SK-N-SH (cell line): Measurements from ENCODE around the gene PARD3B. TPM values are rescaled to one million over a fixed set of nuclear protein-coding genes. Genes with fewer than 3 reads are reported as not detected.
A peak's percentile ranks its signal among the peaks of the same experiment; 100 is the strongest.

Source experiments
- CTCF ChIA-PET: fragments of 300-600, 350-600 bp; formaldehyde crosslinking; extraction: SDS; loops from one replicate; lab custom pipeline; 2021; lab: Yijun Ruan, JAX
- POLR2A ChIA-PET: fragments of 350-600 bp; sonication (Branson Sonifier 250); formaldehyde crosslinking; extraction: SDS; loops from one replicate; lab custom pipeline; 2020; ENCODE audit warnings: antibody characterized with exemption, inconsistent platforms; lab: Yijun Ruan, JAX
- DNase-seq: peaks from one replicate; pipeline ENCODE4 v3.0.0; 2012
- H2AFZ ChIP-seq: fragments of 200-600 bp; sonication (generic); 2 replicates; pipeline ENCODE4 v1.8.1; 2016; ENCODE audit warnings: antibody characterized with exemption, mild to moderate bottlenecking, low read depth
- H3F3A ChIP-seq: fragments of 200-600 bp; sonication (generic); replicated peaks from 2 replicates; pipeline ENCODE3; 2016; ENCODE audit warnings: antibody characterized with exemption, mild to moderate bottlenecking; ENCODE audit not compliant: insufficient read depth
- H3K27ac ChIP-seq, 2 experiments: fragments of 200-500 bp in 1 of 2; fragments of 200-600 bp in 1 of 2; sonication (Bioruptor generic) in 1 of 2; sonication (generic), shearing (Covaris generic) in 1 of 2; 2 replicates each; pipeline versions ENCODE4 v1.5.1 to v1.6.1; 2014 to 2016; ENCODE audit warnings: low read depth in 2 of 2, inconsistent platforms in 1 of 2, low read length in 1 of 2, mild to moderate bottlenecking in 1 of 2, mixed read lengths in 1 of 2
- H3K27me3 ChIP-seq: fragments of 200-600 bp; sonication (generic), shearing (Covaris generic); 2 replicates; pipeline ENCODE4 v1.6.1; 2016; ENCODE audit warnings: mixed run types; ENCODE audit not compliant: insufficient read depth
- H3K36me3 ChIP-seq, 2 experiments: fragments of 200-500 bp in 1 of 2; fragments of 200-600 bp in 1 of 2; sonication (Bioruptor generic) in 1 of 2; sonication (generic) in 1 of 2; replicated peaks in 1 of 2; 2 replicates each; pipeline versions ENCODE3 to v1.5.1; 2014 to 2016; ENCODE audit warnings: low read length in 1 of 2, mild to moderate bottlenecking in 1 of 2; ENCODE audit not compliant: insufficient read depth in 2 of 2, control insufficient read depth in 1 of 2
- H3K4me1 ChIP-seq, 2 experiments: fragments of 200-500 bp in 1 of 2; fragments of 200-600 bp in 1 of 2; sonication (Bioruptor generic) in 1 of 2; sonication (generic), shearing (Covaris generic) in 1 of 2; 2 replicates each; pipeline versions ENCODE4 v1.5.1 to v1.6.1; 2014 to 2016; ENCODE audit warnings: low read depth in 1 of 2, low read length in 1 of 2, mixed run types in 1 of 2; ENCODE audit not compliant: insufficient read depth in 2 of 2, control insufficient read depth in 1 of 2
- H3K4me2 ChIP-seq: fragments of 200-600 bp; sonication (generic), shearing (Covaris generic); 2 replicates; pipeline ENCODE4 v1.6.1; 2017; ENCODE audit warnings: mixed run types
- H3K4me3 ChIP-seq, 2 experiments: fragments of 200-500 bp in 1 of 2; fragments of 200-600 bp in 1 of 2; sonication (Bioruptor generic) in 1 of 2; sonication (generic), shearing (Covaris generic) in 1 of 2; 2 replicates each; pipeline versions ENCODE4 v1.5.1 to v1.8.1; 2014 to 2016; ENCODE audit warnings: low read depth in 2 of 2, inconsistent platforms in 1 of 2, low read length in 1 of 2, mild to moderate bottlenecking in 1 of 2, mixed read lengths in 1 of 2, moderate library complexity in 1 of 2
- H3K79me2 ChIP-seq: fragments of 200-600 bp; sonication (generic); 2 replicates; pipeline ENCODE4 v1.8.1; 2017; ENCODE audit warnings: mild to moderate bottlenecking; ENCODE audit not compliant: insufficient read depth
- H3K9ac ChIP-seq: fragments of 200-600 bp; sonication (generic); 2 replicates; pipeline ENCODE4 v1.6.1; 2017; ENCODE audit warnings: mixed run types
- H3K9me2 ChIP-seq: fragments of 200-600 bp; sonication (generic); 2 replicates; pipeline ENCODE4 v1.6.1; 2017; ENCODE audit warnings: mixed run types
- H3K9me3 ChIP-seq: fragments of 200-600 bp; sonication (generic); 2 replicates; pipeline ENCODE4 v1.6.1; 2017; ENCODE audit warnings: mixed run types, mild to moderate bottlenecking, moderate library complexity
- H4K20me1 ChIP-seq: fragments of 200-600 bp; sonication (generic); 2 replicates; pipeline ENCODE4 v1.6.1; 2017; ENCODE audit warnings: mild to moderate bottlenecking, mixed run types; ENCODE audit not compliant: insufficient read depth
- EZH2phosphoT487 ChIP-seq: fragments of 200-600 bp; sonication (generic); IDR thresholded peaks from 2 replicates; pipeline ENCODE4 v1.6.1; 2017; ENCODE audit warnings: low read depth, mixed run types, mild to moderate bottlenecking, antibody characterized with exemption, moderate library complexity, borderline replicate concordance
- FOXJ3 ChIP-seq: sonication (generic); formaldehyde crosslinking; IDR thresholded peaks from 2 replicates; pipeline ENCODE4 v1.5.1; 2020; ENCODE audit warnings: mild to moderate bottlenecking, missing genetic modification reagents
- JUND ChIP-seq: IDR thresholded peaks from 2 replicates; pipeline ENCODE4 v1.4.0; 2012
- MAX ChIP-seq: IDR thresholded peaks from 2 replicates; pipeline ENCODE4 v1.4.0; 2012; ENCODE audit warnings: low read depth
- USF1 ChIP-seq: IDR thresholded peaks from 2 replicates; pipeline ENCODE4 v1.4.0; 2012; ENCODE audit warnings: low read depth, borderline replicate concordance
- YY1 ChIP-seq: IDR thresholded peaks from 2 replicates; pipeline ENCODE4 v1.4.0; 2012; ENCODE audit warnings: low read depth, mild to moderate bottlenecking
- ZBTB33 ChIP-seq: IDR thresholded peaks from 2 replicates; pipeline ENCODE4 v1.4.0; 2012; ENCODE audit warnings: low read depth, borderline replicate concordance
- WGBS: methylation state at CpG from one replicate; pipeline ENCODE4 v1.1.6; 2017; ENCODE audit warnings: low lambda C conversion rate; 5-methylcytosine and 5-hydroxymethylcytosine counted together
- polyA plus RNA-seq, 3 experiments: library from polyadenylated mRNA; depleted of rRNA; stranded (reverse); fragments of >200 nt; gene quantifications; 2 replicates each; pipeline ENCODE4 v1.2.3, GENCODE V29; 2012
- TF ChIP-seq, protein P1 (sequence below): fragments of 150-350 bp; IDR thresholded peaks from 2 replicates; pipeline ENCODE4 v1.6.1; 2016; ENCODE audit warnings: mild to moderate bottlenecking, low read depth, low read length
- TF ChIP-seq, protein P2 (sequence below): IDR thresholded peaks from 2 replicates; pipeline ENCODE4 v1.6.1; 2012; ENCODE audit warnings: mild to moderate bottlenecking, low read depth, low read length, moderate library complexity

Gene PARD3B
- polyA plus RNA-seq, 1 of the 3 experiments (the other 2 are of a cell fraction) = 0.87 TPM

- no peaks in the 10 kb centered on the region for H3F3A ChIP-seq
- CTCF ChIA-PET = no interaction called here
- no peaks in the 10 kb centered on the region for H3K9me2 ChIP-seq
- H3K4me2 ChIP-seq = peak overlapping the region; percentile 22; the same call in 1 of the 2 replicates
- peaks cover 0 to 9% of the 10 kb centered on the region in 2 experiments; a peak in 2 of 4 replicates for H3K4me1 ChIP-seq
- H3K79me2 ChIP-seq = no peaks in the 10 kb centered on the region
- H3K9me3 ChIP-seq = no peaks in the 10 kb centered on the region
- 52% methylated on average over 3 of the region's 3 CpGs for WGBS
- H2AFZ ChIP-seq = no peak overlapping the region
- H3K27ac ChIP-seq = peak overlapping the region; percentile 8 to 68; a peak in 1 of 4 replicates
- H3K9ac ChIP-seq = no peak overlapping the region
- DNase-seq = no peak
- no peak overlapping the region for H3K4me3 ChIP-seq
- H3K27me3 ChIP-seq = no peaks in the 10 kb centered on the region
- POLR2A ChIA-PET = no interaction called here
- no peaks in the 10 kb centered on the region for H3K36me3 ChIP-seq
- no peaks in the 10 kb centered on the region for H4K20me1 ChIP-seq
- TF ChIP-seq JUND (no peak), USF1 (no peak), EZH2phosphoT487 (no peak), FOXJ3 (CRISPR knock-in tag) (no peak), ZBTB33 (no peak), YY1 (no peak), MAX (no peak)
- TF ChIP-seq, protein P1, sequence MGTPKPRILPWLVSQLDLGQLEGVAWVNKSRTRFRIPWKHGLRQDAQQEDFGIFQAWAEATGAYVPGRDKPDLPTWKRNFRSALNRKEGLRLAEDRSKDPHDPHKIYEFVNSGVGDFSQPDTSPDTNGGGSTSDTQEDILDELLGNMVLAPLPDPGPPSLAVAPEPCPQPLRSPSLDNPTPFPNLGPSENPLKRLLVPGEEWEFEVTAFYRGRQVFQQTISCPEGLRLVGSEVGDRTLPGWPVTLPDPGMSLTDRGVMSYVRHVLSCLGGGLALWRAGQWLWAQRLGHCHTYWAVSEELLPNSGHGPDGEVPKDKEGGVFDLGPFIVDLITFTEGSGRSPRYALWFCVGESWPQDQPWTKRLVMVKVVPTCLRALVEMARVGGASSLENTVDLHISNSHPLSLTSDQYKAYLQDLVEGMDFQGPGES = no peak
- TF ChIP-seq, protein P2, sequence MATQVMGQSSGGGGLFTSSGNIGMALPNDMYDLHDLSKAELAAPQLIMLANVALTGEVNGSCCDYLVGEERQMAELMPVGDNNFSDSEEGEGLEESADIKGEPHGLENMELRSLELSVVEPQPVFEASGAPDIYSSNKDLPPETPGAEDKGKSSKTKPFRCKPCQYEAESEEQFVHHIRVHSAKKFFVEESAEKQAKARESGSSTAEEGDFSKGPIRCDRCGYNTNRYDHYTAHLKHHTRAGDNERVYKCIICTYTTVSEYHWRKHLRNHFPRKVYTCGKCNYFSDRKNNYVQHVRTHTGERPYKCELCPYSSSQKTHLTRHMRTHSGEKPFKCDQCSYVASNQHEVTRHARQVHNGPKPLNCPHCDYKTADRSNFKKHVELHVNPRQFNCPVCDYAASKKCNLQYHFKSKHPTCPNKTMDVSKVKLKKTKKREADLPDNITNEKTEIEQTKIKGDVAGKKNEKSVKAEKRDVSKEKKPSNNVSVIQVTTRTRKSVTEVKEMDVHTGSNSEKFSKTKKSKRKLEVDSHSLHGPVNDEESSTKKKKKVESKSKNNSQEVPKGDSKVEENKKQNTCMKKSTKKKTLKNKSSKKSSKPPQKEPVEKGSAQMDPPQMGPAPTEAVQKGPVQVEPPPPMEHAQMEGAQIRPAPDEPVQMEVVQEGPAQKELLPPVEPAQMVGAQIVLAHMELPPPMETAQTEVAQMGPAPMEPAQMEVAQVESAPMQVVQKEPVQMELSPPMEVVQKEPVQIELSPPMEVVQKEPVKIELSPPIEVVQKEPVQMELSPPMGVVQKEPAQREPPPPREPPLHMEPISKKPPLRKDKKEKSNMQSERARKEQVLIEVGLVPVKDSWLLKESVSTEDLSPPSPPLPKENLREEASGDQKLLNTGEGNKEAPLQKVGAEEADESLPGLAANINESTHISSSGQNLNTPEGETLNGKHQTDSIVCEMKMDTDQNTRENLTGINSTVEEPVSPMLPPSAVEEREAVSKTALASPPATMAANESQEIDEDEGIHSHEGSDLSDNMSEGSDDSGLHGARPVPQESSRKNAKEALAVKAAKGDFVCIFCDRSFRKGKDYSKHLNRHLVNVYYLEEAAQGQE = no peak
These were observed 930.1 kb downstream of the PARD3B start for GRCh38 chr2:205475416-205475768.
